OCI-LY3 (cell line): ENCODE measurements around the gene ASTN1.

Experiments
- CTCF ChIP-seq: fragments of 200-600, 300-600 bp; sonication (generic); IDR thresholded peaks from 2 replicates; pipeline ENCODE4 v1.5.1; 2014; ENCODE audit warnings: antibody characterized with exemption, low read length, low read depth
- EZH2phosphoT487 ChIP-seq: fragments of 200-600 bp; shearing (Covaris generic); IDR thresholded peaks from 2 replicates; pipeline ENCODE4 v1.6.1; 2018; ENCODE audit warnings: antibody characterized with exemption, mixed run types, low read depth

GRCh38 chr1:176866011-176866714 is 298.3 kb downstream of the ASTN1 start:
- no peak for TF ChIP-seq EZH2phosphoT487
- no peak for TF ChIP-seq CTCF
